ENCODE measurements around the gene NNMT.

- TF ChIP-seq POLR2A (IDR thresholded peaks at IDR 0.05) (no peak), CTCF (IDR thresholded peaks at IDR 0.05) (no peak), POLR2AphosphoS5 (IDR thresholded peaks at IDR 0.05) (no peak)
These were observed 10.0 kb upstream of the NNMT start for GRCh38 chr11:114286229-114286628.

Data from prostate gland (tissue), 2 donors.